GM12872 (cell line): Measurements from ENCODE around the gene FAM170B.

ENCODE experiments used
- TF ChIP-seq, protein P1 (sequence below): IDR thresholded peaks from 3 replicates; pipeline ENCODE4 v1.5.1; 2011; ENCODE audit warnings: low read depth, mild to moderate bottlenecking, low read length, moderate library complexity; ENCODE audit not compliant: insufficient read depth

FAM170B gene

DNA sequence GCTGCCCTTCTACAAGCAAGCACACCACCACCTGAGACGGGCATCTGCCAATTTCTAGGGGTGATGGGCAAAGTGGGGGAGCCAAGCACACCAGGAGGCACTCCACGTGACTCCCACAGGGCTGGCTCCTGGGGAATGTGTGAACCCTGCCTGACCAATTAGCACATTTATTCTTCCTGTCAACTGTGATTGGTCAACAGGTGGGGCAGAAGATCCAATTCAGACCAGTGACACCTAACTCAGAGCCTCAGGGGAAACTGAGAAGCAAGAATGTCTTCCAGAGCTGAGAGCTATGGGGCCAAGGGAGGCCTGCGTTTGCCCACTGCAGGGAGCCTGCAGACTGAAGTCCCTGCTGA, 38.9 kb upstream of the FAM170B start:
- TF ChIP-seq, protein P1, sequence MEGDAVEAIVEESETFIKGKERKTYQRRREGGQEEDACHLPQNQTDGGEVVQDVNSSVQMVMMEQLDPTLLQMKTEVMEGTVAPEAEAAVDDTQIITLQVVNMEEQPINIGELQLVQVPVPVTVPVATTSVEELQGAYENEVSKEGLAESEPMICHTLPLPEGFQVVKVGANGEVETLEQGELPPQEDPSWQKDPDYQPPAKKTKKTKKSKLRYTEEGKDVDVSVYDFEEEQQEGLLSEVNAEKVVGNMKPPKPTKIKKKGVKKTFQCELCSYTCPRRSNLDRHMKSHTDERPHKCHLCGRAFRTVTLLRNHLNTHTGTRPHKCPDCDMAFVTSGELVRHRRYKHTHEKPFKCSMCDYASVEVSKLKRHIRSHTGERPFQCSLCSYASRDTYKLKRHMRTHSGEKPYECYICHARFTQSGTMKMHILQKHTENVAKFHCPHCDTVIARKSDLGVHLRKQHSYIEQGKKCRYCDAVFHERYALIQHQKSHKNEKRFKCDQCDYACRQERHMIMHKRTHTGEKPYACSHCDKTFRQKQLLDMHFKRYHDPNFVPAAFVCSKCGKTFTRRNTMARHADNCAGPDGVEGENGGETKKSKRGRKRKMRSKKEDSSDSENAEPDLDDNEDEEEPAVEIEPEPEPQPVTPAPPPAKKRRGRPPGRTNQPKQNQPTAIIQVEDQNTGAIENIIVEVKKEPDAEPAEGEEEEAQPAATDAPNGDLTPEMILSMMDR, result no peak

DNA sequence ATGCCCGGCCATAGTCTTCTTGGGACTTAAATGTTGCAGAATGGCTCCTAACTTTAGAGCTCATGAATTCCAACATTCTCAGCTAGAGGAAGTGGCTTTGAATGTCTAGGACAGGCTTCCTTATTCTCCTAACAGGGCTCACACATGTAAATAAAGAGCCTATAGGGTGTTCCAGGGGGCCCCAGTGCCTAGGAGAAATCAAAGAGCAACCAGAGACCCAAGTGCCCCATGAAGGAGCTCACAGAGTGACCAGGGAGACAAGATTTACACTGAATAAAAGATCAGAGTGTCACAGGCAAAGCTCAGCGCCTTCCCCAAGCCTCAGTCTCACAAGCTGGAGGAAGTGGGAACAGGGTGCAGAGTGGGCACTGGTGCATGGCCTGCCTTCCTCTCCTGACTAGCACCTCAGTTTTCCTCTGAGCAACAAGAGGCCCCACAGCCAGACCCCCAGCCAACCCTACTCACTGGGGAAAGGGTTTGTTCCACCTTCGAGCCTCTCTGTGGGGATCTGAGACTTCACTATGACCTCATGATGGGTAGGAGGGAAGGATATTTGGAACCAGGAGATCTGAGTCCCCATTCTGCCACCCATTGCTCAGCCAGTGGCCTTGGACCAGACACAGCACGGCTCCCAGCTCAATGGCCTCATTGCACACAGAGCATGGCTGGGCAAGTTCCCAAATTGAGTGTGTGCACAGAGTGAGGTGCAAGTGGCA, 38.4 kb upstream of the FAM170B start:
- TF ChIP-seq, protein P1, result no peak

DNA sequence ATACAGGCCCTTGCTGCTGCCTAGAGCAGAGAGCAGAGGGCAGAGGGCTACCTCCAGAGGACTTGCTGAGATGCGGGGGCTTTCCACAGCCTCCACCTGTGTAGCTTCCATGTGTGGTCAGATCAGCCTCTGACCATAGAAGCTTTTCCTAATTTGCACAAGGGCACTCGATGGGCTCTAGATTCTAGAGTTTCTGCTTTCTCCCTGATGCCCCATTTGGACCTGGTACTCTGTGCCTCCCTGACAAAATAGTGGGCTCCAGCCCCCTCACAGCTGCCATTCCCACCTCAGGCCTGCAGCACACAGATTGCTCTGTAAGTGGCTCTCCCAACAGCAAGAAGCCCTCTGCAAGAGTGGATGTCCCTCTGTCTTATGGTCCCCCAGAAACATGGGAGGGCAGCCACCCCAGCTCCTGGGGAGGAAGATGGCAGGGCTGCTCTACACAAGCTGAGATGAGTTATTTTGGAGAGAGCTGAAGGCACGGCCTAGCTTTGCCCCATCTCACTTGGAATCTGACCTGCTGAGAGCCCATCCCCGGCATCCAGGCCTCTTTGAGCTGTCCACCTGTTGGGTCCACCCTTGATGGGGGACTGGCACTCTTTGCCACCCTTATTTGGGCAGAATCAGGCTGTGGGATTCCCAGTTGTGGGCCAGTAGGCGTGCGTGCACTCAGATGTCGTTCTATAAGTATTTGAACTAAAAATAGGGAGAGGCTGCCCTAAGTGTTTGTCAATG, 37.7 kb upstream of the FAM170B start:
- TF ChIP-seq, protein P1, result no peak

DNA sequence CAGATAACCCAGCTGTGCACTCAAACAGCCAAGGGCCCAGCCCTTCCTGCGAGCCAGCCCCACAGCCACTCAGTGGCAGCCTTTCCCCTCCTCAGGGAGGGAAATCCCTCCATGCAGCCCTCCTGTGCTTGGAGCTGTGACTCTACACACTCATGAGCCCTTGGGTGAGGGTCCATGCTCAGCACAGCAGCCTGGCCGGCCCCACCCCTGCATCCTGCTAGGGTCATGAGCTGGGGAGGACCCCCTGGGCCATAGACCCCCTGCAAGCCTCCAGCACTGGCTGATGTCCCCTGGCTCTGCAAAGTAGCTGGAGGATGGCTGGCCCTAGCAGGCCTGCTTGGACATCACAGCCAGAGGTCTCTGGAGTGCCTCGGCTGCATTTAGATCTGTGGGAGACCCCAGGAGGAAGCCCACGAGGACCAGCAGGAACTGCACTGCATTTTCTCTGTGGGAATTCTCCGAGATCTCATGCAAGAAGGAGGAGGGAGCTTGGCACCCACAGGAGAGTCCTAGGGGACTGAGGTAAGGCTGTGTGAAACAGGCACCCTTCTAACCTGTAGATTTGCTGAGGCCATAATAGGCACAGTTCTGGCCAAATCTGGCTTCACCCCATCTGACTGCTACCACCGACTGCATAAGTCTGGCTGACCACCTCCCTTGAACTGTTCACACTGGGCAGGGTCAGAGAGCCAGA, 37.0 kb upstream of the FAM170B start:
- TF ChIP-seq, protein P1, result no peak

DNA sequence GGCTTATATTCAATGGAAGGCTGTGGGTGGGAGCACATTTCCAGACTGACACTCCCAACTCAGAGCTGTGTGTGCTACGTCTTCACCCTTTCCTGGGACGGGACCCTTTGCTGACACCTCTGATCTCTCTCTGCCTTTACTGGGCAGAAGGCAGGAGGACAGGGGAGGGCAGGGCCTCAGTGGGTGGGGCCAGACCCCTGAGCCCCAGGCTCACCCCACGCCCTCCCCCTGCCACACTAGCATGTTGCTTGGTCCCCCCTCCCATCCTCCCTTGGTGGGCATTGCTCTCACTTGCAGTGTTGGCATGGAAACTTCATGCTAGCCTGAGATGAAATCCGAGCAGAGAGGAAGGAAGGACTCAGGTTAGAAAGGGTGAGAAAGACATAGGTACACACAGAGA, 36.0 kb upstream of the FAM170B start:
- TF ChIP-seq, protein P1, result no peak

DNA sequence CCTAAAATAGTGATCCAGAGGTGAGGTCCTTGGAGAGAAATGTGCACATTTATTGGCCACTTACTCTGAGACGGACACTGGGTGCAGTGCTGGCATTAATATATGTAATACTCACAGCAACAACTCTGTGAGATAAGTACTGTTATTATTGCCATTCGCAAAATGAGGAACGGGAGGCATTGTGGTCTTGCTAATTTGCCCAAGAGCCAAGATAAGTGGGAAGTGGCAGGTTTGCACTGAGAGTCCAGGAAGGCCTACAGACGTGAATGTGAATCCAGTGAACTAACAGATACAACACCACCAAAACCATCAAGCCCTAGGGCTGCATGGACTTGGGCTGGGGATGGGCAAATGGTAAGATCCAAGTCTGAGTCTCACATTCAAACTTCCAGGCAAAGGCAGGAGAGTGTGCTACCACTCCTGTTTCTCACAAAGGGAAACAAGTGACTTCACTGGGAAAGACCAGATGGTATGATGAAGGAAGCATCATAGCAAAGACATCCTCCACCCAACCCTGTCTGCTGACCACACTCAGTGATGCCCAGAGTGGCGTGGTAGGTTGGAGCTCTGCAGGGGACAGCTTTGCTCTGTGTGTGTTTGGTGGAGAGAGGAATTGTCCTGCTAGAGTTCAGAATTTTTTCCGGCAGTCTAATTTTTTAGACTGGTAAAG, 35.1 kb upstream of the FAM170B start:
- TF ChIP-seq, protein P1, result no peak

DNA sequence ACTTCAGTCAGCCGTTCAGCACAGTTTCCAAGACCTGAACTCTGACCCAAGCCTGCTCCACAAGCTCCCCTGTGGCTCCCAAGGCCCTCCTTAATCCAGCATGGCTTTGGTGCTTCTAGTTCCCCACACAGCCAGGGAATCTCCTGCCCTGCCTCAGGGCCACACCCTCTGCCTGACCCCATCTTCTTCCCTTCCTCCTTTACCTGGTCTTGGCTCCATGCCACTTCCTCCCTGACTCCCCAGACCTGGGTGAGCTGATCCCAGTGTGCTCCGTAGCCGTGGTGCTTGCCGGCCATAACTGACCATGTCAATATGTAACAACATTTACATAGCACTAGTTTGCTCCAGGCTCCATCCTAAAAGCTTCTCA, 34.3 kb upstream of the FAM170B start:
- TF ChIP-seq, protein P1, result no peak
